ENCODE data around the gene KIF18A.
"Not testable (repeated sequence)": the region's sequence is repeated elsewhere in the genome, so short reads cannot be mapped to it uniquely, and the experiment has no call there.

The KIF18A gene

DNA sequence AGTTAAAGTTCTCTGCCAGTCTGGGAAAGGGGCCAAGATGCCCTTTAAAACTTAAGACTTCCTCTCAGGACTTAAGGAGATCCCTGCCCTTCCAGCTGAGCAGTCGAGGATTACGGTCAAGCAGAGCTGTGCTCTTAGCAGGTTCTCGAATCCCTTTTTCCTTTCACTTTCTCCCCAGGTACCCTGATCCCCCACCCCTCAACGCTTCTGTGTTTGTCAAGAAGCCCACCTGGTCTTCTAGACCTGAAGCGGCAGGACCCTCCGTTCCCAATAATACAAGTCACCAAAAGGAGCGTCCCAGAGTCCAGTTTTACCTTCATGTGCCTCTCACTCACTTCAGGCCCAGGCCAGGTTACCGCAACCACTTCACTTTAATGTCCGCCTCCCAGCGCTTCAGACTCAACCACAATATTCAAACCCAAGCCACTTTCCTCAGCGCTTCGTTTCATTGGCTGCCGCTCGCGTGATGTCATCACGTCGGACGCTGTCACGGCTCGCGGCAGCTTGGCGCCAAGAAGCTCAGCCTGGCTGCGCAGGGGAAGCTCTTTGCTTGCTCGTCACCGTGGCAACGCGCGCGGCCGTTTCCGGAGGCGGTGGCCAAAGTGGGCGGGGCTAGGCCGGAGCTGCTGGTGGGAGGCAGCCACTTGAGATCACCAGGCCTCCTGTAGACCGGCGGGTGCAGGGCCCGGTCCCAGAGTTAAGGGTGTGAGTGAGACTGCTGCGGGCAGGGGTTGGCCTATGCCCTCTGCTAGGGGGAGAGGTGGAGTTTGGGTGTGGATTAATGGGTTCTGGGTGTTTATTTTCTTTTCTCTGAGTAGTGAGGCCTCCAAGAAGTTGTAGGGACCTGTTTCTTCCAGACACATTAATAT lies at the start of gene KIF18A, which contains the start of gene METTL15:
Gene KIF18A (minus strand): TSS at position 407 of the 869 bp plus-strand sequence. CDS start 10,209 bp downstream, outside the sequence.
Gene METTL15 (plus strand): TSS at position 639 of the 869 bp plus-strand sequence. CDS start 4,947 bp downstream, outside the sequence.
- peak; percentile 95 to 98 for DNase-seq (ENCODE audit: low read depth in 2 of 2)

DNA sequence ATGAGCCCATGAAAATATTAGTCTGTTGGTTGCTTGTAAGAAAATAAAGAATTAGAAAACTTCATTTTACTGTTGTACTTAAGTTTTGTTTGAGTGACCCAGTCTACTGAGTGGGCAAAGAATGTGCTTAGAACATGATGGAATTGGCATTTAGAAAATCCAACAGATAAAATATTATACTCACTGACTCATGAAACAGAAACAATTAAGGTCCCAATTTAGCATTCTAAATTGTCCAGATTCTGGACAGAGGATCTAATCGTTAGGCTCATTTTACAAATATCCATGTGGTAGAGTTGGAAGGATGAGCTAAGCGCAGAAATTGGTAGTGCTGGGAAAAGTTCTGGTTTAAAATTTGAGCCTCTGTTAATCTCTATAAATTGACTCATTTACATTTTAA lies 45.6 kb upstream of the KIF18A start:
- no peak for DNase-seq (ENCODE audit: low read depth in 2 of 2)

DNA sequence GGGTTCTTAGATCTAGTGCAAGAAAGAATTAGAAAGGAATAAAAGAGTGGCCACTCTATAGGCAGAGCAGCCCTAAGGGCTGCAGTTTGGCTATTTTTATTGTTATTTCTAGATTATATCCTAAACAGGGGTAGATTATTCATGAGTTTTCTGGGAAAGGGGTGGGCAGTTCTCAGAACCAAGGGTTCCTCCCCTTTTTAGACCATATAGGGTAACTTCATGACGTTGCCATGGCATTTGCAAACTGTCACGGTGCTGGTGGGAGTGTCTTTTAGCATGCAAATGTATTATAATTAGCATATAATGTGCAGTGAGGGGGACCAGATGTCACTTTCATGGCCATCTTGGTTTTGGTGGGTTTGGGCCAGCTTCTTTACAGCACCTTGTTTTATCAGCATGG lies 44.8 kb upstream of the KIF18A start:
- no peak for DNase-seq (ENCODE audit: low read depth in 2 of 2)

DNA sequence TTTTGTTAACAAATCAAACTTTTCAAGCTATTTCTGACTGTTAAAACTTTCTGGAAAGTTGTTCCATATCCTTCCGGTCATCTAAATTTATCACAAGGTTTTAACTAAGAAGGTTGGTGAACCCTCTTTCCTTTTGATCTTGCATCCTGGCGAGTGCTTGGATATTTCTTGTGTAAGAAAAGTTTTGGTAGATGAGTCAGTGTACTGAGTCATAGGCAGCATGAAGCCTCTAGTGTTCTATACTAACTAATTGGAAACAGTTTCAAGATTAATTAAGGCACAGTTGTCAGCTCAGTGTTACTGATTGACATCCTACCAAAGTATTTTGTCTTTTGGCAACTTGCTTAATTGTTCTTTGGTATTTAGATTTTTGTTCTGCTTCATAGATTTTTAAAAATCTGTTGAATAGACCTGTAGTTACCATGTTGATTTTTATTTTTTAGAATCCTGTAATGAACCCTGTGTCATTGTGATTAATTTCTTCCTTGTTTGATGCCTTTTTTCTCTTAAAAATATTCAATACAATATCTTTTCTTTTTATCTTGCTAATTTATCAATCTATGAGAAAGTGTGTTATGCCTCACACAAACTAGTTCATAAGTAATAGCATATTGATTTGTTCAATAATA lies 38.3 kb upstream of the KIF18A start:
- no peak for DNase-seq (ENCODE audit: low read depth in 2 of 2)

DNA sequence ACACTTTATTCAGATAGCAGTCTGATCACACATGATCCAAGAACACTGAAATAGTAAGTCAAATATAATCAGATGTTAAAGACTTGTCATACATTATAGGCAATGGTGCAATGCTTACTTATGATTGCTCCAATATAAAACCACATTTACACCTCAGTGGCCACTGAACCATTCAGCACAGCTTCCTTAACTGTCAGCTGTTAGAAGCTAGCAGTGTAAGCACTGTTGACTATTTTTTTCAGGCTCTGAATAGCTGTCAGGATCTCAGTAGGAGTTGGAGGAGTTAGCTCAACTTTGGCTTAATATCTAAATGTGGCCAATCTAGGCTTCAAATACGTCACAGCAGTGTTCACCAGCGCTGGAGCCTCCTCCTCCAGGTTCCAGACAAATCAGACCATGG lies 36.9 kb upstream of the KIF18A start:
- no peak for DNase-seq (ENCODE audit: low read depth in 2 of 2)

DNA sequence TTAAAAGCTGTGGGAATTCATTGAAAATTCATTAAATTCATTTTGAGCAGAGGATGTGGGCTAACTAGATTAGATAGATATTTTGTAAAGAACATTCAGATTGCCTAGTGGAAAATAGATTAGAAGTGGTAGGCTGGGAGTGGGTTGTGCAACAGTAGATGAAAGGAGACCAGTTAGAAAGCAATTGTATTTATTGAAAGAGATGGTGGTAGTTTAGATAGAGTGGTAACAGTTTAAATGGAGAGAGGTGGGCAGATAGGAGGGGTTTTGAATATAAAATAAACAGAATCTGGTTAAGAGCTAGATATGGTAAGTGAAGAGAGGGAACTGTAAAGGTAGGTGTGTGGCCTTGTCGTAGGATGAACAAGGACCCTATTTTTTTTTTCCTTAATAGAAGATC lies 34.8 kb upstream of the KIF18A start:
- no peak for DNase-seq (ENCODE audit: low read depth in 2 of 2)

DNA sequence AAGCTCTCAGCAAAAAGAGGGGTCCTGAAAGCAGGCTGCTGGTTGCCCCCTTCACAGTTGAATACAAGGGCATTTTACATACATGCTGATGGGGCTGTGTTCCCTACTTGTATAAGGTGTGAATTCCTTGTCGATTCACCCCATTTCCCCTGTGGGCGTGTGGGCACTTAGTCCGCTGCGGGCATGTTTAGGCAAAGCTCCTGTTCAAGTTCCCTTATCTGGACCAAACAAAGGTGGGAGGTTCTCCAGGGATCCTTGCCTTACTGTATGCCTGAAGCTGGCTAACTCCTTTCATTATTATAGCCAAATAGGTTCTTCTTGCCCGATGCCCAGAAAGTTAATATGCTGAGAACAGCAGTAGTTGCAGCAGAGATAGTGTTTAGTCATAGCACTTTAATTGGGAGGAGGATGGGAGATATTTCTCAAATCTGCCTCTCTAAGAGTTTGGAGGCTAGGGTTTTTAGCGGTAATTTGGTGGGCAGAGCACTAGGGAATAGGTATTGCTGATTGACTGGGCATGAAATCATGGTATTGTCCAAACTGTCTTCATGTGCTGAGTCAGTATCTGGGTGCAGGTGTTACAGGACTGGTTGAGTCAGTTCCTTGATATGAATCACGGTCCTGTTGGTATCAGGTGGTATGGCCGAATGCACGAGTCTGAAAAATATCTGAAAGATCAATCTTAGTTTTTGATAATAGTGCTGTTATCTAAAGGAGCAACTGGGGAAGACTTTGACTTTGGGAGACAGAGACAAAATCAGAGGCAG lies 32.9 kb upstream of the KIF18A start:
- DNase-seq (ENCODE audit: low read depth in 2 of 2): no peak

DNA sequence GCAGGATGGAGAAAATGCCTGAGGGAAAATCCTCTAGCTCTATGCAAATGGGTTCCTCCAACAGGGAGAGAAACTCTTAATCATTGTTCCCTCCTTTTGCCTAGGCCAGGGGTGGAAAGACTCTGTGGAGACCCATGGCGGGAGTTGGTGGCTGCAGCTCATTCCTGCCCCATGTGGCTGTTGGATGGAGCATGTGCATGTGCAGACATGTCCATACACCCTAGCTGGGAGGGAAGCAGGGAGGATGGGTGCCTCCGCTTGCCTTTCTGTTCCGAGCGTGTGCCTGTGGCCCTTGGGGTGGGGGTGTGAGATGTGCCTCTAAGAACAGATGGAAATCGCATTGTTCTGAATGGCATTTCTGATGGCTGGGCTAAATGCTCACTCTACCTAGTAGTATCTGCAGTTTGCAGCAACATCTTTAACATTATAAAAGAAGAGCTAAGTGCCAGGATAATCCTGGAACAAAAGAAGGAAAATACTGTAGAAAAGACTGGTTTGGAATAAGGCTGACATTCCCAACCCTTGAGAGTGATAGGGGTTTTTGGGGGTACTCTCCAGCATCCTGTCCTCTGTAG lies 32.0 kb upstream of the KIF18A start:
- no peak for DNase-seq (ENCODE audit: low read depth in 2 of 2)

DNA sequence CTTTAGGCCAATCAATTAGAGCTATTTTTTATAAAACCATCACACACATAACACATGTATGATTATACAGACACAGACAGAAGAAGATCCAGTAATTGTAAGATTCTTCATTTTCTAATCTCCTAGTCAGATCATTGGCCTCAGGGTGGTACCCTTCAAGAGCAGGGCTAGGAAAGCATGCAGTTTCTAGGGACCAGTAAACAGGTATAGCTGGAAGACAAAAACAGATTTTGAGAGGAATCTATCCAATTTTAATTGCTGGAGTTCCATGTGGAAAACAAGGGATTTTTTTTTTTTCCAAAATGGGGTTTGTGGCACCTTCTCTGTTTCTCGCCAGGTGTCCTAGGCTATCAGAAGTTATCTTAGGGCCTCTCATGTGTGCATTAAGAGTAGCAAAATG lies 29.9 kb upstream of the KIF18A start:
- DNase-seq (ENCODE audit: low read depth in 2 of 2): no peak

DNA sequence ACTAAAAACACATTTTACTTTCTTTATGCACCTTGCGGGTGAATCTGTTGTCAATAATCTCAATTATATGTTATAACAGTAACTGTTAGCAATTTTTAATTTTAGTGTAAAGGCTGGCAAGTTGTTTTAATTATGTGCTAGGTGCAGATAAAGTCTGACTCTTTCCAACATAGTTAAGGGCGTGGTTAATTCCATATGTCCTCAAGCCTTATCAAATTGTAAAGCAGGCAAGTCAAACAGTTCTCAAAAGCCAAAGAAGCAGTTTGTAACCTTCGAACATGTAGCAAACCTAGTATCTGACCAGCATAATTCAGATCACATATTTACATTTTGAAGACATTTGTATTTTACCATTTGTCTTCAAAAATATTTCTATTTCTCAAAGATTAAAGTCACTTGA lies 29.4 kb upstream of the KIF18A start:
- no peak for DNase-seq (ENCODE audit: low read depth in 2 of 2)

DNA sequence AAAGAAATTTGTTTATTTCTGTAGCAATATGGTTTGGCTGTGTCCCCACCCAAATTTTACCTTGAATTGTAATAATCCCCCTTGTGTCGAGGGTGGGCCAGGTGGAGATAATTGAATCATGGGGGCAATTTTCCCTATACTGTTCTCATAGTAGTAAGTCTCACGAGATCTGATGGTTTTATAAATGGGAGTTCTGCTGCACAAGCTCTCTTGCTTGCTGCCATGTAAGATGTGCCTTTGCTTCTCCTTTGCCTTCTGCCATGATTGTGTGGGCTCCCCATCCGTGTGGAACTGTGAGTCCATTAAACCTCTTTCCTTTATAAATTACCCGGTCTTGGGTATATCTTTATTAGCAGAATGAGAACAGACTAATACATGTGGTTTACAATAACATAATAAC lies 28.2 kb upstream of the KIF18A start:
- DNase-seq (ENCODE audit: low read depth in 2 of 2): not testable (repeated sequence)

DNA sequence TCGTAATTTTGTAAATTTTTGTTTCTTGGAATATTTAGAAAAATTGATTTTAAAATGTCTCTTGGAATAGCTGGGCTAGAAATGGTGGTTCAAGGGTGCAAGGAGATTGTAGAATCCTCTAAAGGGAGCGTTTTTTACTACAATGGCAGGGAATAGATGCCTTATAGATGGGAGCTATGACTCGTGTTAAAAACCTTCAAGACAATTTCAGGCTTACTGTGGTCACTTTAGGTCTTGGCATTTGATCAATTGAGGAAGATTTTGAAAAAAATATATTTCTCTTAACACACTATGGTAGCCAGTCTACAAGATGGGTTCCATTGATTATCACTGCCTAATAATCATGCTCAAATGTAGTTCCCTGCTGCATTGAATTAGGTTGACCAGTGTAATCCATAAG lies 25.2 kb upstream of the KIF18A start:
- no peak for DNase-seq (ENCODE audit: low read depth in 2 of 2)

DNA sequence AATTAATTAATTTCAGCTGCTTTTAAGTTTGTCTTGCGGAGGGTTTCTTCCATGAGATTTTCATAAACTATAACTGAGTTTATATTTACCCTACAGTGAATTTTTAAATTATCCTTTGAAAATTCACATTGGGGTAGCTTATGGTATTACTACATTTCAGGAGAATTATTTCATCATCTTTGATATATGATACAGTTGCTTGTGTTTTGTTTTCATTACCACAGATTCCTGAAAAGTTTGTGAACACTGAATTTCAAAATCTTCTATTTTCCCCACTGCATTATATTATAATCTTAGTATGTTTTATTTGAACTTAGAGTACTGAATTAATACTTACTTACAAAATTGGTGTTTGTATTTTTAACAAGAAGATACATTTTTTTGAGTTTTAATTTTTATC lies 24.6 kb upstream of the KIF18A start:
- DNase-seq (ENCODE audit: low read depth in 2 of 2): no peak

DNA sequence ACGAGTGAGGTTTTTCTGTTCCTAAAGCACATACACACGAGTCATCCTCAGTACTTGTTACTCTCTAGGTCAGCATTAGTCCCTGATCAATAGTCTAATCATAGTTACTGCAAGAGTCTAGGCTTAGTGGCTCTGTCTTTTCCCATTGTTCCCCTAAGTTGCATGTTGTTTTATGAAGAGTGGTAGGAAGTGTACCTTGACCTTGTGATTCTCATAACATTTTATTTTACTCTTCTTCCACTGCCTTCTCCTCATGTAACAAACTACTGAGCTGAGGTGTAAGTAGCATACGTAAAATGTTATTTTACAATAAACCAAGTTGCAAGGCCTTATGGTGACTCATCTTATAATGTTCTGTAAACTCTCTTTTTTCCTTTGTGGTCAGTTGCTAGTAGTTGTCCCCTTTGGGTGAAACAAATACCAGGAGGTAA lies 15.2 kb upstream of the KIF18A start:
- no peak for DNase-seq (ENCODE audit: low read depth in 2 of 2)

DNA sequence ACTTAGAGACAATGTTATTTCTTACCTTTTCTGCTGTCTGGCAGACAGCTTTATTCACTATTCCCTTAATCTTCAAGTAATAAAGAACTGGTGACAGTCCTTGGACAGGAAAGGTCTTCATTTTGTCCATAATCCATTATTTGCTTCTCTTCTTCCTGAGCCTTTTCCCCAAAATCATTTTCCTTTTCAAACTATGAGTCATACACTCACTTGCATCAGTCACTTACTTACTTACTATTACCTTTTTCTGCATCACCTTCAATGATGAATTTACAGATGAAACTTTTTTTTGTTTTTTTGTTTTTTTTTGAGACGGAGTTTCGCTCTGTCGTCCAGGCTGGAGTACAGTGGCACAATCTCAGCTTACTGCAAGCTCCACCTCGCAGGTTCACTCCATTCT lies 9.8 kb upstream of the KIF18A start:
- DNase-seq (ENCODE audit: low read depth in 2 of 2): no peak

DNA sequence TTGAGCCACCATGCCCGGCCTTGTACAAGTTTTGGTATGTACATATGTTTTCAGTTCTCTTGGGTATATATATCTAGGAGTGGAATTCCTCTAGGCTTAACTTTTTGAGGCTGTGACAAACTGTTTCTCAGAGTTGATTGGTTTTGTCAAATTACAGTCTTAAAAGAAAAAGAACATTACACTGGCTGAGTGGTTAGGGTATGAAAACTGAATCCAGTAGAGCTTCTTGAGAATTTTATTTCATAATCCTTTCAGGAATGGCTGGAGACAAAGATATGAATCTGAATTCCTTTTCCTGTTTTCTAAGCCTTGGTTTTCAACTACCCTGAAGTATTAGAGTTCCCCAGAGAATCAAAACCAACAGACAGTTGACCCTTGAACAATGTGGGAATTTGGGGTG lies 6.8 kb upstream of the KIF18A start:
- no peak for DNase-seq (ENCODE audit: low read depth in 2 of 2)

DNA sequence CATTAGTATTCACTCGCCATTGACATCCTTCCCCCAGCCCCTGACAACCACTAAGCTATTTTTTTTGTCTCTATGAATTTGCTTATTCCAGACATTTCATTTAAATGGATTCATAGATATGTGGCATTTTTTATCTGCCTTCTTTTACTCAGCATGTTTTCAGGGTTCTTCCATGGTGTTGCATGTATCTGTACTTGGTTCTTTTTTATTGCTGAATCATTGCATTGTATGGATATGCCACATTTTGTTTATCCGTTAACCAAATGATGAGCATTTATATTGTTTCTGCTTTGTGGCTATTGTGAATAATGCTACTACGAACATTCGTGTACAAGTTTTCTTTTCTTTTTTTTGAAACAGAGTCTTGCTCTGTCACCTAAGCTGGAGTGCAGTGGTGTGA lies 6.2 kb upstream of the KIF18A start:
- no peak for DNase-seq (ENCODE audit: low read depth in 2 of 2)

DNA sequence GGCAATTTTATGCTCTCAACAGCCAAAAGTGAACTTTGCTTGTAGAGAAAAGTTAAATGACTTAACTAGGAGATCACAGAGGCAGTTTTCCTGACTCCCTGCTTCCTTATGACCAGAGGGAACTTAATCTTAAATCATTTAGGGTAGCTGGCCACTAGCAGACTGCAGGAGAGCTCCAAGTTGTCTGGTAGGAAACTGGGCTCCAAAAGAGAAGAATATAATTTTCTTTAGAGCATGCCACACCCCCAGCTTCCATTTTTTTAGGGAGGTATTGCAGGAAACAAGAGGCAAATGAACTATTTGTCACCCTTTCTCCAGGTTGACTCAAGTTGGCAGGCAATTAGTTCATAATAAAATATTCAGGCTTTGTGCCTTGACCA lies 2.9 kb upstream of the KIF18A start:
- DNase-seq (ENCODE audit: low read depth in 2 of 2): no peak

DNA sequence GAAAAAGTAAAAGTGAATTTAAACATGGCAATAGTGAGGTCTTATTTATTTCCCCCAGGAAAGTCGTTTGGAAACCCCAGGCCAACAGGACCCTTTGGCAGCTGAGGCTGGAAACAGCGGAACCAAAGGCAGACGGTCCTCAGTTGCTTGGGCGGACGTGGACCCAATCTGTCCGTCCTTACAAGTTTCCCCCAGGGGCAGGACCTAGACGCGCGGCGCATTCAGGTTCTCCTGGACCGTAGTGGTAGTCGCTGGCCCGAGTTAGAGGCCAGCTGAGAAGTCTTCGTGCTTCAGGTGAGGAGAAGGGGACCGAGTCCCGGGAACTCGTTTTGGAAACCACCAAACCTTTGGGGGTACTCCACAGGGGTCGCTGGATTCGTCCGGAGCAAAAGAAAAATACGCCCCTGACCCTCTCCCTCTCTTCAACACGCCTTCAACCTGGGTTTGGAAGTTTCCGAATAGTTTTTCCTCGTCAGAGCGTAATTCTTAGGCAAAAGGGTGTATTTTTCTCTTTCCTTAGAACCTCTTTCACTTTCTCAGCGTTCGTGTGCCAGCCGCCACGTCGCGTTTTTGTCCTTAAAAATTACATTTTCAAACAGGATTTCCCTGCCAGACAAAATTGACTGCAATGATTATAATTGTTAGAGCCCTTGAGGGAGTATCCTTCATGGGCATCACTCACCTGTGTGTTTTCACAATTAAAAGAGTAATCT lies 2.3 kb upstream of the KIF18A start:
- DNase-seq (ENCODE audit: low read depth in 2 of 2): peak; percentile 27 to 31

DNA sequence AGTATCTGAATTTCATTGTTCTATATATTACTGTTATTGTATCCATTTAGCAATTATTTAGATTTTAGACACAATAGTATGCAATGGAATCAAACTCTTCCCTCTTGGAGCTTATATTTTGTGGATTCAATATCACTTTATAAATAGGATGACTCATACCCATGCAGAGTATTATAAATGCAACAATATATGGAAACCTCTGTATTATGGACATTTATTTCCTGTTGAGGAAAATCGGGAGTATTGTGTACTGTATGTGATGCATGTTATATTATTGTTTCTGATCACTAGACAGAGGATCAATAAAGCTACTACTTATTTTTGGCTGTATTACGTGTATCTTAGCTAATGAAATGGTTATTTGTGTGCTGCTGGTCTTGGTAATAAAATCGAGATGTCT lies 1.0 kb upstream of the KIF18A start:
- DNase-seq (ENCODE audit: low read depth in 2 of 2): no peak

DNA sequence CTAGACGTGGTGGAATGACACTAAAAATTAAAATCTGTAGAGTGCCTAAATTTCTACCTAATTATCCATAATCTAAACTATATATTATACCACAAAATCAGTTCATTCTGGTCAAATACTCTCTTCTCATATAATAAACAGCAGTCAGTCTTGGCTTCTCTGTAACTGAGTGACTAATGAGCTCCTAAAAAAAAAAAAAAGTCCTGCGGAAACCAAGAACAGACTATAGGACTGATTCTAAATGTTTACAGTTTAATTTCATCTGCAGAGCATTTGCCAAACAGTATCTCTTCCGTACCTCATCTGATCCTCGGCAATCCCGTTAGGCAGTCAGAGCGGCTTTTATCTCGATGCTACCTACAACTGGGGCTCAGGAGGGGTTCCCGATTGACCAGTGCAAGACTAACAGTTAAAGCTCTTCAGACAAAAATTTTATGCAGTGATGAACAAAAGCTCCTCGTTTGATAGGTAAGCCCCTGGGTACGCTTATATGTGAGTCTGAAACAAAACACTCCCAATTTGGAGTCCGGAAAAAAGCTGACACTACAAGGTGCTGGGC lies 686 bp downstream of the KIF18A start:
- no peak for DNase-seq (ENCODE audit: low read depth in 2 of 2)

Measured in stimulated activated CD8-positive, alpha-beta memory T cell treated with anti-CD3 and anti-CD28 coated beads, Interleukin-2, amount 100 ng/mL, for 1 hour (primary cell).